ENCODE measurements around the gene DPF3. TPM values are rescaled to one million over a fixed set of nuclear protein-coding genes. Genes with fewer than 3 reads are reported as not detected.

The DPF3 gene
- total and polyA plus RNA-seq, 8 donors: 1.4 to 3.6 (median 1.9) TPM

DNA sequence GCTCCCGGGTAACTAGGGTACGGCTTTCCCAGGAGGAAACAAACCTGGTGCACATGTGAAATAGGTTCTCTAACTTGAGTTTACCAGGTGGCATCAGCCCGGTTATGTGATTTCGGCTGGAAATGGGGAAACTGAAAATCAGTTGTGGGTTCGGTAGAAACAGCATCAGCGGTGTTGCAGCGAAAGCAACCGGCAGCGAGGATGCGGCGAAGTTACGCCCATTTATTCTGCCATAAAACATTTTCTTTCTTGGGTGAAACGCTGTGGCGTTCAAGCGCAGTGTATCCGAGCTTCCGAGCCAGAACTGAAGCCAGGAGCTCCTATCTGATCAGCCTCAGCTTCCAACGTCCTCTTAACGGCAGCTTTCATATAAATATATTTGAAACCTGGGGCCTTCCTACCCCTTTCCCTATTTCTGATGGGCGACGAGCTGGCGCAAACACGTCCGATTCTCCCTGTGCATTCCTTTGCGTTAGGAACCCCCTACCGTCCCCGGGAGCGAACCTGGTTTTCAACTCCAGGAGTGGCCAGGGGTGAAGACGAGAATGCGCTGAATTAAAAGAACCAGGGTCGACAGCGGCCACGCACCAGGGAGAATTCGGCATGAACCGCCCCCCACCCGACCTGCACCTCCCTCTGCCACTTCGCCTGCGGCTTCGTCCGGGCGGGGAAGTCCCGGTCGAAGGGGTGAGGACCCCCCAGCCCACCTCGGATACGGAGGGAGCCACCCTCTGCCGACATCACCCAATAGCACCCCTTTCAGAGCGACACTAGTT is 1.6 kb downstream of the DPF3 start:
- H3K4me3 ChIP-seq: peak overlapping the region; percentile 15 to 71
- intact Hi-C loops (cut with DNase I): no loop called here
- H3K36me3 ChIP-seq: no peaks in the 10 kb centered on the region
- H3K4me1 ChIP-seq: peaks cover 0 to 32% of the 10 kb centered on the region in 2 donors
- H3K9me3 ChIP-seq: no peaks in the 10 kb centered on the region
- TF ChIP-seq, protein P1, sequence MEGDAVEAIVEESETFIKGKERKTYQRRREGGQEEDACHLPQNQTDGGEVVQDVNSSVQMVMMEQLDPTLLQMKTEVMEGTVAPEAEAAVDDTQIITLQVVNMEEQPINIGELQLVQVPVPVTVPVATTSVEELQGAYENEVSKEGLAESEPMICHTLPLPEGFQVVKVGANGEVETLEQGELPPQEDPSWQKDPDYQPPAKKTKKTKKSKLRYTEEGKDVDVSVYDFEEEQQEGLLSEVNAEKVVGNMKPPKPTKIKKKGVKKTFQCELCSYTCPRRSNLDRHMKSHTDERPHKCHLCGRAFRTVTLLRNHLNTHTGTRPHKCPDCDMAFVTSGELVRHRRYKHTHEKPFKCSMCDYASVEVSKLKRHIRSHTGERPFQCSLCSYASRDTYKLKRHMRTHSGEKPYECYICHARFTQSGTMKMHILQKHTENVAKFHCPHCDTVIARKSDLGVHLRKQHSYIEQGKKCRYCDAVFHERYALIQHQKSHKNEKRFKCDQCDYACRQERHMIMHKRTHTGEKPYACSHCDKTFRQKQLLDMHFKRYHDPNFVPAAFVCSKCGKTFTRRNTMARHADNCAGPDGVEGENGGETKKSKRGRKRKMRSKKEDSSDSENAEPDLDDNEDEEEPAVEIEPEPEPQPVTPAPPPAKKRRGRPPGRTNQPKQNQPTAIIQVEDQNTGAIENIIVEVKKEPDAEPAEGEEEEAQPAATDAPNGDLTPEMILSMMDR (IDR thresholded peaks at IDR 0.05): no peak
- peaks cover 37 to 87% of the 10 kb centered on the region in 2 donors for H3K27me3 ChIP-seq
- H3K27ac ChIP-seq: no peak overlapping the region
- DNase-seq (no peak), ATAC-seq (no peak)

DNA sequence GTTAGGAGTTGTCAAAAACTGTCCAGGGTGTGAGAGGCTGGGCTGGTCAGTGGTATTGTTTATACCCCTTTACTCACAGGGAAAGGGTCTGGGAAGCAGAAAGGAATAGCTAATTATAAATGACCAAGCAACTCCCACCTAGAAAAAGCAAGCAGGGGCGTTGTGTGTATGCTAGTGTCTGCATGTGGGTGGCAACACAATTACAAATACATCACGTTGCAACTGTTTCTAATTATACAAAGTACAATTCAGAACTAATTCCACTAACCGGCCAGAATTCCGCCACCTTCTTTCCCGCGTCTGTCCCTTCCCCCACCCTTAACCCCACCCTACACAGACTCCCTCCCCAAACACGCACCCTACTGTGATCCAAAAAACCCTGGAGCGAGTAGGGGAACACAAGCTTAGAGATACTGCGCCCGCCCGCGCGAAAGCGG is 2.2 kb downstream of the DPF3 start:
- intact Hi-C loops (cut with DNase I): no loop called here
- peaks cover 37 to 81% of the 10 kb centered on the region in 2 donors for H3K27me3 ChIP-seq
- no peaks in the 10 kb centered on the region for H3K36me3 ChIP-seq
- H3K9me3 ChIP-seq: no peaks in the 10 kb centered on the region
- peak overlapping the region in 1 of 2 donors; percentile 71 for H3K4me3 ChIP-seq
- TF ChIP-seq, protein P1 (IDR thresholded peaks at IDR 0.05): no peak
- peaks cover 0 to 32% of the 10 kb centered on the region in 2 donors for H3K4me1 ChIP-seq
- H3K27ac ChIP-seq: no peak overlapping the region
- DNase-seq (no peak), ATAC-seq (no peak)

DNA sequence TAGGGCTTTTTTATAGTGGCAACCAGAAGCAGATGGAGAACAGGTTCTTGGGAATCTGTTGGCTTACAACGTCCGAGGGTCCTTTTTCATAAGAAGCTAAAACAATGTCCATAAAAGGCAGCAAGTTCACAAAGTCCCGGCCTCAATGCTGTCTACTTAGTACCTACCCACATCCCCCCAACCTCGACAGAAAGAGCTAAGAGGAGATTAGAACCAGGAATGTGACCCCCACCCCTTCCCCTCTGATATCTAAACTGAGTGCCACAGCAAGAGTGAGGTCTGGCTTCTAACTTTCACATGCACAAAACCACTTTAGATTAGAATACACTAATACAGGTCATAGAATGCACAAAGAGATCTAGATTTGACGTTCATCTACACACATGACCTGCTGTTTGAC is 4.5 kb downstream of the DPF3 start:
- no peaks in the 10 kb centered on the region for H3K36me3 ChIP-seq
- H3K27ac ChIP-seq: no peak overlapping the region
- H3K27me3 ChIP-seq: peaks cover 25 to 58% of the 10 kb centered on the region in 2 donors
- H3K9me3 ChIP-seq: no peaks in the 10 kb centered on the region
- no peak overlapping the region for H3K4me3 ChIP-seq
- H3K4me1 ChIP-seq: peaks cover 0 to 21% of the 10 kb centered on the region in 2 donors
- intact Hi-C loops (cut with DNase I): no loop called here
- no peak for ATAC-seq
- TF ChIP-seq, protein P1 (IDR thresholded peaks at IDR 0.05): no peak
- DNase-seq: no peak

DNA sequence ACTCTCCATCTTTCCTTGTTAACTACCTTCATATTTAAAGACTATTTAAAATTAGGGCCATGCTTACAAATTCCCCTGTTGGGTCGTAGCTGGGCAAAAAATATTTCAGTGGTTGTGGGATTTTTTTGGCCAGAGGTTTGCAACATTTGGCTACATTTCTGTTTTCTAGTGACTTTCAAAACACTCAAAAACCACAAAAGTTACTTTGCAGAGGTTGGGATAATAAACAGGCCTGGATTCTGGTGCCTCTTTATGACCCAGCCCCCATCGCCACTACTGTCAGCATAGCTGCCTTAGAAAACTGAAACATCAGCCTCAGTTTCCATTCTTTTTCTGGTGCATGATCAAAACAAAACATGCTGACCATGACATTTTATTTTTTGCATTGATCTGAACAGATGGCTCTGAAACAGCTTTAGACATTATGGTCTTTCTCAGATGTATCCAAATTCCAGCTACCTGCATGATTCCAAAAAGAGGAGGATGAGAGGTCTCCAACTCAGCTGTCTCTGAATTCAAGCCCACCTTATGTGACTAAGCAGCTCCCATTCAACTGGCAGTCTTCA is 5.2 kb downstream of the DPF3 start:
- H3K36me3 ChIP-seq: no peaks in the 10 kb centered on the region
- no peaks in the 10 kb centered on the region for H3K9me3 ChIP-seq
- no peak overlapping the region for H3K27ac ChIP-seq
- H3K27me3 ChIP-seq: peaks cover 25 to 52% of the 10 kb centered on the region in 2 donors
- TF ChIP-seq, protein P1 (IDR thresholded peaks at IDR 0.05): no peak
- H3K4me3 ChIP-seq: no peak overlapping the region
- ATAC-seq (no peak), DNase-seq (no peak)
- H3K4me1 ChIP-seq: peaks cover 0 to 18% of the 10 kb centered on the region in 2 donors
- intact Hi-C loops (cut with DNase I): no loop called here

DNA sequence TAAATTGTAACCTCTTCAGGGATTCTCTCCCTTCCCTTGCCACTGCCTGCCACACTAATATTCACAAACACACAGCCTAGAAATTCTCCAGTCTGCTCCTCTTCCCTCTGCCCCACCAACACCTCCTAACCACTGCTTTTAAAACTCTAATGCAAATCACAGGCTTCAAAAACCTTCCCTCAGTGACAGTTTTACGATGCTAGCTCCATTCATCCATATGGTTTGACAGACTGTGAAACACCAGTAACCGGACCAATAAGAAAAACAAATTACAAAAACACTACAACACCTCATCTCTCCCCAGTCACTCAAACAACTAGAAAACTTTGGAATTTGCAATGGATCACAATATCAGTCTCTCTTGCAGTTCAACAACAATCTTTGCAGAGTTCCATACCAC is 5.7 kb downstream of the DPF3 start:
- H3K4me3 ChIP-seq: no peak overlapping the region
- intact Hi-C loops (cut with DNase I): no loop called here
- DNase-seq (no peak), ATAC-seq (no peak)
- H3K27me3 ChIP-seq: peaks cover 25 to 46% of the 10 kb centered on the region in 2 donors
- no peak overlapping the region for H3K27ac ChIP-seq
- no peaks in the 10 kb centered on the region for H3K36me3 ChIP-seq
- H3K9me3 ChIP-seq: no peaks in the 10 kb centered on the region
- TF ChIP-seq, protein P1 (IDR thresholded peaks at IDR 0.05): no peak
- H3K4me1 ChIP-seq: peaks cover 0 to 12% of the 10 kb centered on the region in 2 donors

Data from left lung (tissue), 10 donors.